ENCODE results near the gene NALF2.

Gene NALF2

GRCh38 chrX:69531031-69531755 lies 27.1 kb downstream of the NALF2 start:
- Histone ChIP-seq H3K4me3 (ENCODE audit: low read length) (no peak overlapping the region), H3K36me3 (ENCODE audit: insufficient read depth, low read depth, low read length) (no peaks in the 10 kb centered on the region), H3K4me1 (ENCODE audit: insufficient read depth, low read length) (no peaks in the 10 kb centered on the region), H3K9ac (ENCODE audit: low read depth, low read length) (no peak overlapping the region), H3K27ac (ENCODE audit: low read length) (no peak overlapping the region), H3K9me3 (ENCODE audit: insufficient read depth, low read depth, low read length) (no peaks in the 10 kb centered on the region), H3K27me3 (ENCODE audit: insufficient read depth, low read length) (no peaks in the 10 kb centered on the region)

- no peak overlapping the region for H3K4me3 ChIP-seq (ENCODE audit: low read length)
- no peaks in the 10 kb centered on the region; the same call in 1 of the 2 replicates for H3K27me3 ChIP-seq (ENCODE audit: insufficient read depth, low read length)
- no peak overlapping the region for H3K27ac ChIP-seq (ENCODE audit: low read length)
- H3K9ac ChIP-seq (ENCODE audit: low read depth, low read length), result no peak overlapping the region
- H3K9me3 ChIP-seq (ENCODE audit: insufficient read depth, low read depth, low read length), result no peaks in the 10 kb centered on the region
- peaks cover 3% of the 10 kb centered on the region; the same call in 1 of the 2 replicates for H3K4me1 ChIP-seq (ENCODE audit: insufficient read depth, low read length)
- H3K36me3 ChIP-seq (ENCODE audit: insufficient read depth, low read depth, low read length), result no peaks in the 10 kb centered on the region
Observed at GRCh38 chrX:69535661-69536060, 31.5 kb downstream of the NALF2 start.

DNA sequence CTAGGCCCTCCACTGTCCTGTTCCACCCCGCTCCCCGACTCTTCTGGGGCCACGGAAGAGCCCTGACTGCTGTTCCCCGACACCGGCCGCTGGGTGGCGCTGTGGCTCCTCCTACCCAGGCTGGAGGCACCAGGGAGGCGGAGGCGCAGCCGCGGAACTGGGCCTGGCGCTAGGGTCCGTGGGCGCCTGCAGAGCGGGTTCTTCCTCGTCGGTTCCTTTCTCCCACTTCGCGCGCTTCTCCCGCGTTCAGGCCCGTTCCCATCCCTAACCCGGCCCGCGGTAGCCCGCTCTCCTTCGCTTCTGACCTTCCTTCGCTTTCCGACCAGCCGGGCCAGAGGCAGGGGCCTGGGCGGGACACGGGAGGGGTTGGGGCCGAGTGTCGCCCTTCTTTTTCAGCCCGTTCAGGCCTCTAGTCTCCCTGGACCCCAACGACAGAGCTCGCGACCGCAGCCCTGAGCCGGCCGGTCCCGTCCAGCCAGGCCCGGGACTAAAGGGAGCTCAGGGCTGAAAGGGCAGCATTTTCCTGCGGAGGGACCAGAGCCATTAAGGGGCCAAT lies 34.3 kb downstream of the NALF2 start:
- Histone ChIP-seq H3K4me1 (ENCODE audit: insufficient read depth, low read length) (peaks cover 3% of the 10 kb centered on the region; the same call in 1 of the 2 replicates), H3K4me3 (ENCODE audit: low read length) (peak overlapping the region; percentile 60; the same call in 1 of the 2 replicates), H3K27me3 (ENCODE audit: insufficient read depth, low read length) (no peaks in the 10 kb centered on the region; the same call in 1 of the 2 replicates), H3K27ac (ENCODE audit: low read length) (no peak overlapping the region), H3K9me3 (ENCODE audit: insufficient read depth, low read depth, low read length) (no peaks in the 10 kb centered on the region), H3K9ac (ENCODE audit: low read depth, low read length) (peak overlapping the region; percentile 61; the same call in 1 of the 2 replicates), H3K36me3 (ENCODE audit: insufficient read depth, low read depth, low read length) (no peaks in the 10 kb centered on the region)

GRCh38 chrX:69539437-69539836 lies 35.3 kb downstream of the NALF2 start:
- Histone ChIP-seq H3K4me3 (ENCODE audit: low read length) (no peak overlapping the region), H3K9ac (ENCODE audit: low read depth, low read length) (no peak overlapping the region), H3K36me3 (ENCODE audit: insufficient read depth, low read depth, low read length) (no peaks in the 10 kb centered on the region), H3K27ac (ENCODE audit: low read length) (no peak overlapping the region), H3K27me3 (ENCODE audit: insufficient read depth, low read length) (no peaks in the 10 kb centered on the region; the same call in 1 of the 2 replicates), H3K4me1 (ENCODE audit: insufficient read depth, low read length) (peaks cover 3% of the 10 kb centered on the region; the same call in 1 of the 2 replicates), H3K9me3 (ENCODE audit: insufficient read depth, low read depth, low read length) (no peaks in the 10 kb centered on the region)

- H3K27me3 ChIP-seq (ENCODE audit: insufficient read depth, low read length), result no peaks in the 10 kb centered on the region; the same call in 1 of the 2 replicates
- peaks cover 3% of the 10 kb centered on the region; the same call in 1 of the 2 replicates for H3K4me1 ChIP-seq (ENCODE audit: insufficient read depth, low read length)
- H3K36me3 ChIP-seq (ENCODE audit: insufficient read depth, low read depth, low read length), result no peaks in the 10 kb centered on the region
- H3K27ac ChIP-seq (ENCODE audit: low read length), result no peak overlapping the region
- no peak overlapping the region for H3K9ac ChIP-seq (ENCODE audit: low read depth, low read length)
- no peak overlapping the region for H3K4me3 ChIP-seq (ENCODE audit: low read length)
- no peaks in the 10 kb centered on the region for H3K9me3 ChIP-seq (ENCODE audit: insufficient read depth, low read depth, low read length)
Observed at GRCh38 chrX:69541956-69542355, 37.8 kb downstream of the NALF2 start.

DNA sequence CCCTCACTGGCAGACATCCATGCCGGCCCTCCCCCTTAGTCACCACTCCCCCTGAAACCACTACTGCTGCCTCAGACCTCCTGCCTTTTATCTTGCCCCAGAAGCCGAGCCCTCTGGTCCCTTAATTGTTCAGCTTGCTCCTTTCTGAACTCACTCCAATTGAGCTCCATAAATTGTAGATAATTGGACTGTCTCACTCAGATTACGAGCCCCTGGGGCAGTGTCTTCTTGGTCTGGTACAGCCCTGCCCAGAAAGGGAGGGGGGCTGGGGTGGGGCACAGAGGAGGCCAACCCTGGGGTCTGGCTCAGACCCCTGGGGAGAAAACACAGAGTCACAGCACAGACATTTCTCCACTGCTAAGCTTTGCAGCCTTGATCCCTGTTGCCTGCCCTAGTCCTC lies 39.4 kb downstream of the NALF2 start:
- H3K27me3 ChIP-seq (ENCODE audit: insufficient read depth, low read length), result no peaks in the 10 kb centered on the region; the same call in 1 of the 2 replicates
- H3K27ac ChIP-seq (ENCODE audit: low read length), result no peak overlapping the region
- no peaks in the 10 kb centered on the region for H3K9me3 ChIP-seq (ENCODE audit: insufficient read depth, low read depth, low read length)
- no peak overlapping the region for H3K9ac ChIP-seq (ENCODE audit: low read depth, low read length)
- no peak overlapping the region for H3K4me3 ChIP-seq (ENCODE audit: low read length)
- peaks cover 3% of the 10 kb centered on the region; the same call in 1 of the 2 replicates for H3K4me1 ChIP-seq (ENCODE audit: insufficient read depth, low read length)
- no peaks in the 10 kb centered on the region for H3K36me3 ChIP-seq (ENCODE audit: insufficient read depth, low read depth, low read length)

DNA sequence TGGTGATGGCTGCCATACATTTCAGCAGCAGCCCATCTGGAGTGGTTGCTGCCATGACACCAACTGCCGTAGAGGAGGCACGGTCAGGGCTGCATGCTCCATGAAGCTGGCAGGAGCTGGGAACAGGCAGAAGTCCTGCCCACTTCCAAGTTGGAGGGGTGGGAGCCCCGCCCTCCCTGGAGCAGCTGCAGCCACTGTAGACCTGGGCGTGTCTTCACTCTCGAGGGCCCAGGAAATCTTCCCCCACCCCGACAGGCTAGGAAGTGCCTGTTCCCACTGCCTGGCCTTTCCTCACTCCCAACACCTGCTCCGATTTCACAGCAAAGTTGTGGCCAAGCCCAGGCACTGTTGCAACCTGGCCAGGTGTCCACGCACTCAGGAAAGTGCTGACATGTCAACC lies 42.3 kb downstream of the NALF2 start:
- Histone ChIP-seq H3K9me3 (ENCODE audit: insufficient read depth, low read depth, low read length) (no peaks in the 10 kb centered on the region), H3K27me3 (ENCODE audit: insufficient read depth, low read length) (no peaks in the 10 kb centered on the region), H3K4me1 (ENCODE audit: insufficient read depth, low read length) (no peaks in the 10 kb centered on the region), H3K9ac (ENCODE audit: low read depth, low read length) (no peak overlapping the region), H3K4me3 (ENCODE audit: low read length) (no peak overlapping the region), H3K36me3 (ENCODE audit: insufficient read depth, low read depth, low read length) (no peaks in the 10 kb centered on the region), H3K27ac (ENCODE audit: low read length) (no peak overlapping the region)

DNA sequence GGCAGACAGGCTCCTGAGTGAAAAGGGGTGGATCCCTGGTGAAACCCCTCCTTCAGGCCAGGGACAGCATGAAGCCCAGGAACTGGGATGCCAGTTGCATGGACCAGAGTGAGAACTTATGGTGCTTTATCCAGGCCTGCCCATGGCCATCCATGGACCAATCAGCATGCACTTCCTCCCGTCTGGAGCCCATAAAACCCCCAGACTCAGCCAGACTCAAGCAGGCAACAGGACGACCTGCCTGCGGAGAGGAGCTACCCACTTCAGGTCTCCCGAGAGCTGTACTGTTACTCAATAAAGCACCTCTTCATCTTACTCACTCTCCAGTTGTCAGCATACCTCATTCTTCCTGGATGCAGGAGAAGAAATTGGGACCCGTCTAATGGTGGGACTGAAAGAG lies 42.9 kb downstream of the NALF2 start:
- Histone ChIP-seq H3K4me1 (ENCODE audit: insufficient read depth, low read length) (no peaks in the 10 kb centered on the region), H3K4me3 (ENCODE audit: low read length) (no peak overlapping the region), H3K36me3 (ENCODE audit: insufficient read depth, low read depth, low read length) (no peaks in the 10 kb centered on the region), H3K9me3 (ENCODE audit: insufficient read depth, low read depth, low read length) (no peaks in the 10 kb centered on the region), H3K9ac (ENCODE audit: low read depth, low read length) (no peak overlapping the region), H3K27ac (ENCODE audit: low read length) (no peak overlapping the region), H3K27me3 (ENCODE audit: insufficient read depth, low read length) (no peaks in the 10 kb centered on the region)

DNA sequence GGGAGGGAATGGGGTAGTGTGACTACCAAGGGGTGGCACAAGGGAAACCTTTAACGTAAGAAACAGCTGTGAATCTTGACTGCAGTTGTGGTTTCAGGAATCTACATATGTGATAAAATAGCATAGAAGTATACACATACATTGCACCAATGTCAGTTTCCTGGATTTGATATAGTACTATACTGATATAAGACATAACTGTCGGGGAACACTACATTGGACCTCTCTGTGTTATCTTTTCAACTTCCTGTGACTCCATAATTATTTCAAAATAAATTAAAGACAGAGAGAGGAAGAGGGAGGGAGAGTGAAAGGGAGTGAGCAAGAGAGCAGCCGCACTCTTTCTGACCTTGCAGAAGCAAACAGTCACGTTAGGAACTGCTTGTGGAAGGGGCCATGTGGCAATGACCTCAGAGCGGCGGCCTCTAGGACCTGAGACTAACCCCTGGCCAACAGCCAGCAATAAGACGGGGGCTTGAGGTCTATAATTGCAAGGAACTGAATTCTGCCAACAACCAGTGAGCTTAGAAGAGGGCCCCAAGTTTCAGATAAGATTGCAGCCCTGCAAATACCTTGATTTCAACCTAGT lies 47.4 kb downstream of the NALF2 start:
- H3K4me1 ChIP-seq (ENCODE audit: insufficient read depth, low read length), result peaks cover 6% of the 10 kb centered on the region; the same call in 1 of the 2 replicates
- no peaks in the 10 kb centered on the region for H3K27me3 ChIP-seq (ENCODE audit: insufficient read depth, low read length)
- H3K27ac ChIP-seq (ENCODE audit: low read length), result no peak overlapping the region
- no peak overlapping the region for H3K9ac ChIP-seq (ENCODE audit: low read depth, low read length)
- H3K36me3 ChIP-seq (ENCODE audit: insufficient read depth, low read depth, low read length), result no peaks in the 10 kb centered on the region
- no peaks in the 10 kb centered on the region for H3K9me3 ChIP-seq (ENCODE audit: insufficient read depth, low read depth, low read length)
- H3K4me3 ChIP-seq (ENCODE audit: low read length), result no peak overlapping the region

GRCh38 chrX:69552512-69552911 lies 48.4 kb downstream of the NALF2 start:
- Histone ChIP-seq H3K36me3 (ENCODE audit: insufficient read depth, low read depth, low read length) (no peaks in the 10 kb centered on the region), H3K9ac (ENCODE audit: low read depth, low read length) (no peak overlapping the region), H3K4me1 (ENCODE audit: insufficient read depth, low read length) (peaks cover 11% of the 10 kb centered on the region; the same call in 1 of the 2 replicates), H3K4me3 (ENCODE audit: low read length) (no peak overlapping the region), H3K27me3 (ENCODE audit: insufficient read depth, low read length) (no peaks in the 10 kb centered on the region), H3K9me3 (ENCODE audit: insufficient read depth, low read depth, low read length) (no peaks in the 10 kb centered on the region), H3K27ac (ENCODE audit: low read length) (no peak overlapping the region)

Measured in iPS-20b (cell line).